ENCODE data around the gene SETD7.
"Not testable (repeated sequence)": the region's sequence is repeated elsewhere in the genome, so short reads cannot be mapped to it uniquely, and the experiment has no call there.

Gene SETD7

GRCh38 chr4:139469216-139469615 is 86.8 kb downstream of the SETD7 start:
- DNase-seq (ENCODE audit: low spot score) (no peak), FAIRE-seq (no peak)

- not testable (repeated sequence) for DNase-seq (ENCODE audit: low spot score); FAIRE-seq
Measured at GRCh38 chr4:139468756-139469155, 87.3 kb downstream of the SETD7 start.

- no peak for DNase-seq (ENCODE audit: low spot score)
- no peak for FAIRE-seq
Measured at GRCh38 chr4:139465922-139466321, 90.1 kb downstream of the SETD7 start.

- DNase-seq (ENCODE audit: low spot score); FAIRE-seq: not testable (repeated sequence)
Measured at GRCh38 chr4:139464512-139464911, 91.5 kb downstream of the SETD7 start.

GRCh38 chr4:139461022-139461628 is 94.9 kb downstream of the SETD7 start:
- DNase-seq (ENCODE audit: low spot score) (no peak), FAIRE-seq (no peak)

GRCh38 chr4:139460565-139460964 is 95.5 kb downstream of the SETD7 start:
- FAIRE-seq, result no peak
- no peak for DNase-seq (ENCODE audit: low spot score)

GRCh38 chr4:139458999-139459398 is 97.0 kb downstream of the SETD7 start:
- no peak for FAIRE-seq
- DNase-seq (ENCODE audit: low spot score), result no peak

GRCh38 chr4:139458543-139458942 is 97.5 kb downstream of the SETD7 start:
- FAIRE-seq (no peak), DNase-seq (ENCODE audit: low spot score) (no peak)

GRCh38 chr4:139457318-139457717 is 98.7 kb downstream of the SETD7 start:
- DNase-seq (ENCODE audit: low spot score) (no peak), FAIRE-seq (peak; percentile 37)

GRCh38 chr4:139455126-139455538 is 100.9 kb downstream of the SETD7 start:
- DNase-seq (ENCODE audit: low spot score) (no peak), FAIRE-seq (no peak)

GRCh38 chr4:139454111-139455045 is 101.6 kb downstream of the SETD7 start, which contains the start of gene RAB33B:
RAB33B (plus strand) TSS chr4:139454121; CDS start chr4:139454196, 75 bp downstream.
- FAIRE-seq, result no peak

GRCh38 chr4:139453371-139454110 is 102.5 kb downstream of the SETD7 start:
- peak; percentile 28 for FAIRE-seq
- DNase-seq (ENCODE audit: low spot score), result peak; percentile 90

More at GRCh38 chr4:139454111-139455045, 101.6 kb downstream of the SETD7 start, which contains the start of gene RAB33B:
- no peak for DNase-seq (ENCODE audit: low spot score)

GRCh38 chr4:139453041-139453370 is 103.0 kb downstream of the SETD7 start:
- DNase-seq (ENCODE audit: low spot score) (peak; percentile 80), FAIRE-seq (peak; percentile 34)

GRCh38 chr4:139451997-139452396 is 104.0 kb downstream of the SETD7 start:
- DNase-seq (ENCODE audit: low spot score), result no peak
- no peak for FAIRE-seq

GRCh38 chr4:139450586-139450985 is 105.4 kb downstream of the SETD7 start:
- DNase-seq (ENCODE audit: low spot score) (no peak), FAIRE-seq (no peak)

- not testable (repeated sequence) for DNase-seq (ENCODE audit: low spot score); FAIRE-seq
Measured at GRCh38 chr4:139447078-139447477, 108.9 kb downstream of the SETD7 start.
